Measurements from ENCODE around the gene MRPL14. TPM values are rescaled to one million over a fixed set of nuclear protein-coding genes. Genes with fewer than 3 reads are reported as not detected.

Gene MRPL14
- total and polyA plus RNA-seq, 8 donors: 8.7 to 30.4 (median 14.1) TPM

GRCh38 chr6:44079672-44080071, 47.6 kb downstream of the MRPL14 start:
- H3K27ac ChIP-seq: no peak overlapping the region
- DNase-seq (no peak), FAIRE-seq (no peak), ATAC-seq (no peak)
- H3K4me3 ChIP-seq: no peak overlapping the region
- H3K27me3 ChIP-seq: no peaks in the 10 kb centered on the region
- WGBS, 2 donors: 71 to 75% methylated on average over 3 of the region's 3 CpGs
- no peaks in the 10 kb centered on the region for H3K36me3 ChIP-seq
- intact Hi-C loops (cut with DNase I): loop anchor here in 2 of 3 donors (5.0 to 10.0 kb wide), 7 partner anchors 115 to 417 kb away; no protein-coding TSS in a partner anchor
- peaks cover under 1 to 12% (median 8%) of the 10 kb centered on the region in 3 donors for H3K4me1 ChIP-seq
- TF ChIP-seq, protein P1, sequence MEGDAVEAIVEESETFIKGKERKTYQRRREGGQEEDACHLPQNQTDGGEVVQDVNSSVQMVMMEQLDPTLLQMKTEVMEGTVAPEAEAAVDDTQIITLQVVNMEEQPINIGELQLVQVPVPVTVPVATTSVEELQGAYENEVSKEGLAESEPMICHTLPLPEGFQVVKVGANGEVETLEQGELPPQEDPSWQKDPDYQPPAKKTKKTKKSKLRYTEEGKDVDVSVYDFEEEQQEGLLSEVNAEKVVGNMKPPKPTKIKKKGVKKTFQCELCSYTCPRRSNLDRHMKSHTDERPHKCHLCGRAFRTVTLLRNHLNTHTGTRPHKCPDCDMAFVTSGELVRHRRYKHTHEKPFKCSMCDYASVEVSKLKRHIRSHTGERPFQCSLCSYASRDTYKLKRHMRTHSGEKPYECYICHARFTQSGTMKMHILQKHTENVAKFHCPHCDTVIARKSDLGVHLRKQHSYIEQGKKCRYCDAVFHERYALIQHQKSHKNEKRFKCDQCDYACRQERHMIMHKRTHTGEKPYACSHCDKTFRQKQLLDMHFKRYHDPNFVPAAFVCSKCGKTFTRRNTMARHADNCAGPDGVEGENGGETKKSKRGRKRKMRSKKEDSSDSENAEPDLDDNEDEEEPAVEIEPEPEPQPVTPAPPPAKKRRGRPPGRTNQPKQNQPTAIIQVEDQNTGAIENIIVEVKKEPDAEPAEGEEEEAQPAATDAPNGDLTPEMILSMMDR (IDR thresholded peaks at IDR 0.05): no peak
- H3K9me3 ChIP-seq: no peaks in the 10 kb centered on the region

DNA sequence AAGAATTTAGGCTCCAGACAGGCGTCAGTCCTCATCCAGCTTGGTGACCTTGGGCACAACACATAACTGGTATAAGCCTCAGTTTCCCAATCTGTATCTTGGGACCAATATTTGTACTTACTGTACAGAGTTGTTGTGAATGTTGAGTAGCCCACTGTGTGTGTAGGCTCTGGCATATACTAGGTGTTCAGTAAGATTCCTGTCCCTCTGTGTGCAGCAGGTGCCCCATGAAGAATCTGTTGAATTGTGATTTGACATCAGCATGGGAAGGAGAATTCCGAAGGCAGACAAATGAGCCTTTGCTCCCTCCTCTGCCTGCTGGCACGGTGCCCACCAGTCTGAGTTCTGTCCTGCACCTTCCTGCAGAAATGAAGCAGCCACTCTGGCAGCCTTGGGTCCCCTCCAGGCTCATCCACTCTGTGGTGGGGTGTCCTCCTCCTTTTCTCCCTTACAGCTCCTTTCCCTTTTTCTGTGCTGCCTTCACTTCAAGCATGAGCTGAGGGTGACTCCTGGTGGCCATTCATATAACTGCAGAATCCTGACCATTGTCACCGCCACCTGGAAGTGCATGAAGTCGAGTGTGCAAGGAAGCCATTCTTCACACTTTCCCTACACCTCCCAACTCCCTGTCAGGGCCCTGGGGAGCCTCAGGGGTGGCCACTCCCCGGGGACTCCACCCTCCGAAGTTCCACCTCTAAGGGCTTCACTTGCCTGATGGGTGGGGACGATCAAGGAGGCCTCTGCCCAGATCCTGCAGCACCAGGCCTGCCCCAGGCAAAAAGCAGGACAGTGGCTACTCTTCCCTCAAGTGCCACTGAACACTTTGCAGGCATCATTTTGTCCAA, 48.2 kb downstream of the MRPL14 start:
- Histone ChIP-seq H3K36me3 (no peaks in the 10 kb centered on the region), H3K9me3 (no peaks in the 10 kb centered on the region), H3K4me3 (no peak overlapping the region), H3K27ac (no peak overlapping the region), H3K27me3 (no peaks in the 10 kb centered on the region), H3K4me1 (peaks cover 6 to 17% (median 8%) of the 10 kb centered on the region in 3 donors)
- peak; percentile 60 to 83 (median 75) for ATAC-seq
- TF ChIP-seq, protein P1 (IDR thresholded peaks at IDR 0.05): peak; percentile 81 to 90 (median 82)
- DNase-seq: peak; percentile 53 to 86 (median 74)
- whole genome bisulfite sequencing, 2 donors: 16% methylated on average over 8 of the region's 8 CpGs
- FAIRE-seq: no peak
- intact Hi-C loops (cut with DNase I): loop anchor here in 1 of 3 donors (5.0 to 10.0 kb wide), 5 partner anchors 114 to 412 kb away; no protein-coding TSS in a partner anchor

DNA sequence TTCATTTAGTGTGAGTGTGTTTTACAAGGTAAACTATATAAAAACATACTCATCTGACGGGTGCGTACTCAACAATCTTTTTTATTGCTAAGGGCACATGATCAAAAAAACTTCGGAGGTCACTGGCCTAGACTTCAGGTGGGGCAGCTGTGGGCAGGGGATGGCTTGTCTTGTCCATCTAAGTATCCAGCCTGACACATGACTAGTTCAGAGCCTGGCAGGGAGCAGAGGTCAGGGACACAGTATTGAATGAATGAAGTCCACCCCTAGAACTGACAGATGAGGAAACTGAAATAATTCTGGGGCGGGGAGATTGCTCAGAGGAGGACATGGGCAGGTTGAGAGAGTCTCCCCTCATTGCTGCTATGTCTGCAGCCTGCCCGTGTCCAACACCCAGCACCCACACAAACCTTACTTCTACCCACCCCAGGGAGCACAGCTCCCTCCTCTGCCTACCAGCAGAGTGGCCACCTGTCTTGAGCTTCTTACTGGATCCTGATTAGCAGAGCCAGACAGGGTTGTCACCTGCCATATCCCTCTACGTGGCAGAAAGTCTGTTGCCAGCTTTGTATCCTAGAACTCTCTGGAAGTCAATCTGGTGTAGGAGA, 48.9 kb downstream of the MRPL14 start:
- no peaks in the 10 kb centered on the region for H3K36me3 ChIP-seq
- DNase-seq: no peak
- intact Hi-C loops (cut with DNase I): loop anchor here in 1 of 3 donors (5.0 to 10.0 kb wide), 5 partner anchors 114 to 411 kb away; no protein-coding TSS in a partner anchor
- H3K27ac ChIP-seq: no peak overlapping the region
- H3K9me3 ChIP-seq: no peaks in the 10 kb centered on the region
- no peak for FAIRE-seq
- TF ChIP-seq, protein P1 (IDR thresholded peaks at IDR 0.05): no peak
- 87 to 92% methylated on average over 6 of the region's 6 CpGs for WGBS, 2 donors
- H3K4me1 ChIP-seq: peaks cover 8 to 22% (median 11%) of the 10 kb centered on the region in 3 donors
- ATAC-seq: no peak
- no peaks in the 10 kb centered on the region for H3K27me3 ChIP-seq
- no peak overlapping the region for H3K4me3 ChIP-seq

DNA sequence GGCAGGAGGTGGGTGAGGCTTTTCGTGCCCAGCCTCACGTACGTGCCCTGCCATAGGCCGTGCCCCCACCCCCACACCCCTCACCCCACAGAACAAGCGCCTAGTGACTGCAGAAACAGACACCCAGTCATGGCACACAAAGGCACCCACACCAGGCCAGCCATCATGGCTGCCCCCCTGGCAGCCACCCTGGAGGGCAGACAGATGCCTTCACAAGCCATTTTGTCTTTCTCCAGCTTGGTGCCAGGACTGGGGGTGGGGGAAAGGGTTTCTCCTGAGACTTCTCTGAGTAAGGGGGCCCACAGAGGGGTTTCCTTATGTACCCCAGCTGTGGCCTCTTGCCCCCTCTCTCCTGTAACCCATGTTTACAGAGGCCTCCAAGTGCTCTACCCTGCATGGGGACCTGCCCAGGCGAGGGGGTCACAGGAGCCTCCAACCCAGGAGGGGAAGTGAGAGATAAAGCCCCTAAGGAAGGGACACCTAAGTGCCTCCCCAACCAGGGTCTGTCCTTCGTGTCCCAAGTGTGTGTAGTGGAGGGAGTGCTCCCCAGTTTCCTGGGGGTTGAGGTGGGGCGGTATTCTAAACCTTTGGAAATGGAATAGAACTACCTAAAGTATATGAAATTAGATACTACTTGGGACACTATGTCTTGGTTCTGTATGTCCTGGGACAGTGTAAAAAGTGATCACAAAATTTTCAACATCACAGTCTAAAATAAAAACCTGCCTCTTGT, 49.9 kb downstream of the MRPL14 start:
- H3K4me1 ChIP-seq: peaks cover 8 to 22% (median 11%) of the 10 kb centered on the region in 3 donors
- H3K4me3 ChIP-seq: no peak overlapping the region
- peak in 1 of 6 donors; percentile 50 for DNase-seq
- TF ChIP-seq, protein P1 (IDR thresholded peaks at IDR 0.05): no peak
- H3K27me3 ChIP-seq: no peaks in the 10 kb centered on the region
- H3K9me3 ChIP-seq: no peaks in the 10 kb centered on the region
- H3K27ac ChIP-seq: no peak overlapping the region
- no peak for ATAC-seq
- 89 to 91% methylated on average over 8 of the region's 8 CpGs for WGBS, 2 donors
- H3K36me3 ChIP-seq: no peaks in the 10 kb centered on the region
- intact Hi-C loops (cut with DNase I): loop anchor here in 1 of 3 donors (5.0 to 10.0 kb wide), 5 partner anchors 113 to 410 kb away; no protein-coding TSS in a partner anchor
- no peak for FAIRE-seq

All from pancreas (tissue), 10 donors.